IPS-15b (cell line): ENCODE data around the gene L2HGDH.

Source experiments
- H3K27me3 ChIP-seq: one replicate; pipeline ENCODE4 v1.6.1; 2013; ENCODE audit warnings: low read length; ENCODE audit not compliant: control insufficient read depth, insufficient read depth
- H3K36me3 ChIP-seq: one replicate; pipeline ENCODE4 v1.6.1; 2013; ENCODE audit warnings: low read length; ENCODE audit not compliant: control insufficient read depth, insufficient read depth
- H3K4me1 ChIP-seq: one replicate; pipeline ENCODE4 v1.6.1; 2013; ENCODE audit warnings: mild to moderate bottlenecking, low read length; ENCODE audit not compliant: control insufficient read depth, insufficient read depth
- H3K4me3 ChIP-seq: one replicate; pipeline ENCODE4 v1.5.1; 2013; ENCODE audit warnings: low read depth, low read length
- H3K9ac ChIP-seq: one replicate; pipeline ENCODE4 v1.6.1; 2013; ENCODE audit warnings: low read depth, mild to moderate bottlenecking, low read length
- H3K9me3 ChIP-seq: one replicate; pipeline ENCODE4 v1.6.1; 2013; ENCODE audit warnings: mild to moderate bottlenecking, low read length; ENCODE audit not compliant: control insufficient read depth, insufficient read depth

Gene L2HGDH

GRCh38 chr14:50215416-50215815 is 96.6 kb downstream of the L2HGDH start:
- H3K9ac ChIP-seq = no peak overlapping the region
- no peaks in the 10 kb centered on the region for H3K4me1 ChIP-seq
- H3K9me3 ChIP-seq = no peaks in the 10 kb centered on the region
- H3K27me3 ChIP-seq = no peaks in the 10 kb centered on the region
- H3K4me3 ChIP-seq = no peak overlapping the region
- H3K36me3 ChIP-seq = no peaks in the 10 kb centered on the region

GRCh38 chr14:50213795-50214194 is 98.2 kb downstream of the L2HGDH start:
- no peak overlapping the region for H3K9ac ChIP-seq
- no peaks in the 10 kb centered on the region for H3K36me3 ChIP-seq
- H3K4me3 ChIP-seq = no peak overlapping the region
- no peaks in the 10 kb centered on the region for H3K4me1 ChIP-seq
- no peaks in the 10 kb centered on the region for H3K9me3 ChIP-seq
- no peaks in the 10 kb centered on the region for H3K27me3 ChIP-seq

DNA sequence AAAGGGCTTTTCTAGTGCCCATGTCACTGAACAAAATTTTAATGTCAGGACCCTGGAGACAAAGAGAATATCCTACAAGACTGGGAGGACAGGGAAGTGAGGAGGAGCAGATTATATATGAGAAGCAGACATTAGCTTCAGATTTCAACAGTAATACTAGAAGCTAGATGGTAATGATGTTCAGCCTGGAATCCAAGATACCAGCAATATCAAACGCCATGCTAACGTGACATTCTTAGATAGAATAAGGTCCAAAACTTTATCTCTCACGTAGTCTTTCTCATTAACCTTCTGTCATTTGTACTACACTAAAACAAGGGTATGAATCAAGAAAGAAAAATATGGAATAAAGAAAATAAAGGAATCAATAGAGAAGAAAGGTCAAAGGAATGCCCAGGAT is 99.3 kb downstream of the L2HGDH start:
- Histone ChIP-seq H3K36me3 (no peaks in the 10 kb centered on the region), H3K9me3 (no peaks in the 10 kb centered on the region), H3K4me3 (no peak overlapping the region), H3K4me1 (no peaks in the 10 kb centered on the region), H3K27me3 (no peaks in the 10 kb centered on the region), H3K9ac (no peak overlapping the region)

- Histone ChIP-seq H3K27me3 (no peaks in the 10 kb centered on the region), H3K9me3 (no peaks in the 10 kb centered on the region), H3K9ac (no peak overlapping the region), H3K36me3 (no peaks in the 10 kb centered on the region), H3K4me1 (no peaks in the 10 kb centered on the region), H3K4me3 (no peak overlapping the region)
Measured at GRCh38 chr14:50210074-50210473, 102.0 kb downstream of the L2HGDH start.

GRCh38 chr14:50198499-50198898 is 113.5 kb downstream of the L2HGDH start:
- Histone ChIP-seq H3K9me3 (no peaks in the 10 kb centered on the region), H3K36me3 (no peaks in the 10 kb centered on the region), H3K27me3 (no peaks in the 10 kb centered on the region), H3K9ac (no peak overlapping the region), H3K4me3 (no peak overlapping the region), H3K4me1 (no peaks in the 10 kb centered on the region)

DNA sequence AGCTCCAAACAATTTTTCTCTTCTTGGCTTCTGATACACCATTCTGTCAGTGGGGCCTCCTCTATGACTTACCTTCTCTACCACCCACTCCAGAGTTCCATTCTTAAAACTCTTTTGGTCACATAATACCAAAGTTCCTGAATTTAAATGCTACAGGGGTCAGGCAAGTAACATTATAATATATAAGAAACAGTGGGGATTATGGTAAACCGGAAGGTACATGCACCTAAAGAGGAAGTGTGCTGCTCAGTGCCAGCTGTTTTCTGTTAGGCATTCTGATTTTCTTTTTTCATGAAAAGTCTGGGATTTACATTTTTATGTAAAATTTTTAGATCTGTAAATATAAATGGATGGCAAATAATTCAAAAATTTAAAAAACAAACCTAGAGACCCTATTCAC is 120.5 kb downstream of the L2HGDH start:
- Histone ChIP-seq H3K4me3 (no peak overlapping the region), H3K27me3 (no peaks in the 10 kb centered on the region), H3K4me1 (no peaks in the 10 kb centered on the region), H3K9me3 (no peaks in the 10 kb centered on the region), H3K9ac (no peak overlapping the region), H3K36me3 (no peaks in the 10 kb centered on the region)
